GM19240 (cell line): ENCODE data around the gene PHF12.
"Not testable (repeated sequence)": the region's sequence is repeated elsewhere in the genome, so short reads cannot be mapped to it uniquely, and the experiment has no call there.

Source experiments
- DNase-seq: peaks from one replicate; pipeline ENCODE4 v3.0.0; 2011; ENCODE audit warnings: low spot score; ENCODE audit not compliant: insufficient read length

PHF12 gene

DNA sequence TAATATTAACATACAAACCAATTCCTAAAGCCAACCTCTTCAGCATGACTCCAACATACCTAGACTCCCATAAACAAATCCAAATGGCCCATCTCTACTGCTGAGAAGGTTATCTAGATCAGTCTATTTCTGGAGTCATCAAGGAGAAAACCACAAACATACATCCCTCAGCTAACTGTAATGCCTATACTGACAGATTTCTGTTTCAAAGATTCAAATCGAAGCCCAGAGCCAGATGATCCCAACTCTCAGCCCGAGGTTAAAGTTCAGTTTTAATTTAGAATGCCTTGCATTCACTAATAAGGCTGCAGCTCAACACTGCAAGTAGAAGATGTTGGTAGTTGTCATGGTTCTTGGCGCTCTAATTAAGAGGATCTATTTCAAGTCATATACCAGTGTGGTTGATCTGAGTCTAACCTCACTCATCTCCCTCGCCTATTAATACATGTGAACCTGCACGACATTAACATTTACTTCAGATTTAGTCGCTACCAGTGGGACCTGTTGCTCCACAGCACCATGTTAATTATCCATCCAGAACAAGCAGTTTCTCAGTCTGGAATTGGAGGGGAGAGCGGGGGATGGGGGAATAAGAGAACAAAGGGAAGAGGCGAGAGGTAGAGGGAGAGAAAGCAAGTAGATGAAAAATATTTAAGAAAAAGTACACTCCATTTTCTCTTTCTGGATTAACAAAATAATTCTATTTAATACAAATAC, 15.4 kb downstream of the PHF12 start:
- DNase-seq: no peak

- not testable (repeated sequence) for DNase-seq
Measured at GRCh38 chr17:28934508-28934907, 16.8 kb downstream of the PHF12 start.

- DNase-seq: no peak
Measured at GRCh38 chr17:28929787-28930186, 21.5 kb downstream of the PHF12 start.

DNA sequence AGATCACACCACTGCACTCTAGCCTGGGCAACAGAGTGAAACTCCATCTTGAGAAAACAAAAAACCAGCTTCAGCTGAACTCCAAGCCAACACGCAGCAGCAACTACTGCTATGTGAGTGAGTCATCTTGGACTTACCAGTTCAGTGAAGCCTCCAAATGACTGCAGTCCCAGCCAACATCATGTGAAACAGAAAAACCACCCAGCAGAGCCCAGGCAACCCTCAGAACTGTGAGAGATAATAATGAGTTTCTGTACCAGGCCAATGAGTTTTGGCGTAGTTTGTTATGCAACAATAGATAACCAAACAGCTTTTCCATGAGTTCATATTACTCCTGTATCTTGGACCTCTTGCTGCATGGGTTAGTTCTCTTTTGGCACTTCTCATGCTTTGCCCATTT, 23.3 kb downstream of the PHF12 start:
- no peak for DNase-seq

- no peak for DNase-seq
Measured at GRCh38 chr17:28926786-28927185, 24.5 kb downstream of the PHF12 start.

DNA sequence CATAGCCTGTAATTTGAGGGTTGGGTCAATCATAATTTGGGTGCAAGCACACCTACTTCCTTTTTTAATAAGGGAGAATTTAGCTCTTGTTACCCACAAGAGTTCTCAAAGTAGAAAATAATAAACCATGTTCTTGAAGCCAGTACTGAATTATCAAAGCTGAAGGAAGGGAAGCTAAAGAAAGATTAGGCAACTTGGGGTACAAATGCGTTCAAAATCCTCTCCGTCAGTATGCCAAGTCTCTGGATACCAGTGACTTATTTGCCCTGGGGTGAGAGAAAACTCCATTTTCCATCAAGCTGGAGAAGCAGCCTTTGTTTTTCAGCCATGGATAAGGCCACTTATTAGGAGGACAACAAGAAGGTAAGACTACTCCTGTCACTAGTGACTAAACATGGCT, 25.0 kb downstream of the PHF12 start:
- DNase-seq: no peak

DNA sequence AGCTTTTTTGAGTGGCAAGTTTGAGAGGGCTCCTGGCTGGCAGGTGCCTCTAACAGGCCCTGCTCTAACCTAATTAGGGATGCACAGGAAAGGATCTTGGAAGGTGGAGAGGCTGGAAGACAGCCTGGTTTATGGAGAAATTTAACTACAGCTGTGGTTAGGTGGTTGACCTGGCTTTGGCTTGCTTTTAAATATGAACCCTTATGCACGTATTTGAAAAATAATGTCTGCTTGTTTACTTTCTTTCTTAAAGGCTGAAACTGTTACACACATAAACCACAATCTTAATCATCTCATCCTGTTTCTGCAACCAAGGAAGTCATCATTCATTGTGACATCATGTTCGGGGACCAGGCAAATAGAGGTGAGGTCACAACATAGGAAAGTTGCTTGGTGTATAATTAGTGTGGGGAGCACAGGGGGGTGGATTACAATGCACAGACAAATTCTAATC, 25.4 kb downstream of the PHF12 start:
- DNase-seq: no peak

DNA sequence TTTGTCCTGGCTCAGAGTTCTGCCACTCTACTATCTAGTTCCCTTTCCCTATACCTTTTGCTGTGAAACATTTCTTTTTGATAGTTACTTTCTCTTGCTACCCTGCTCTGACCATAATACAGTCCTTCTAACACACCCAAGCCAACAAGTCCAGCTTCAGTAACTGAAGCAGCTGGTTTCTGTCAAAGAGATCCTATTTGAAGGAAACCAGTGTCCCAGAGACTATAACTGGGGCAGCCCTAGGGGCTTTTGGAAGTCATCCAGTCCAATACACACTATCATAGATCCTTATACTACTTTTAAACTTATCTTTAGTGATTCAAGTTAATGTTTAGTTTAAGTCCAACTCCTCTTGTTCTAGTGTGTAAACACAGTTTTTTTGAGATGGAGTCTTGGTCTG, 31.1 kb downstream of the PHF12 start:
- no peak for DNase-seq

DNA sequence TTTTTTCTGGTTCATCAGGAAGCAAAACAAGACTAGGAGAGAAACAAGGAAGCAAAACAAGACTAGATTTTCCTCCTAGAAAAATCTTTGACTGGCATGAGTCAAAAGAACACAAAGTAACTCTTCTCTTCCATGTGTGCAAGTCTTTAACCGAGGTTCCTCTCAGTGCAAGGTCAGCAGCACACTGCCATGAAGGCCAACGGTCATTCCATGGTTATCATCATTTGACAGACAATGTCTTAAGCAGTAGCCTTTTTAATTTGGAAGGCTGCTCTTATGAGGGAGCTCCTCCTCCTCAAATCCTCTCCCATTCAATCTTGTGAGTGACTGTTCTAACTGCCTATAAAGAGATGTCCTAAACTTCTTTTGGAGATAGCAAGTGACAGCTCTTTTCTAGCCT, 33.0 kb downstream of the PHF12 start:
- no peak for DNase-seq

DNA sequence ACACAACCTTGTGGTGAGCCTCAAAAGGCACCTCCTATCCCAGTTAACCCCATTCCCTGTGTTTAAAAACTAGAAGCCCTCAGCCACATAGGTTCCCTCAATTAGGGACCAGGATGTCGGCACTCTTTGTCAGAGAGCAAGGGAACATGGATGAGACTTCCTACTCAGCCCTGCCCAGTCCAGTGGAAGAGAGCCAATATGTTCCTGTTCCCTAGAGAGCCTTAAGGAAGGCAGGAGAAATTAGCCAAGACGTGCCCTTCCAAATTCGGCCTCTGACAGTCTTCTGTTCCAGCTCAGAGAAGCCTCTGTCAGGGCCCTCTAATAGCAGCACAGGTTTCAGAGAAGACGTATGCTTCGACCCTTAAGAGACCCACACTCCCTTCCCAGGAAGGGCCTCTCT, 33.9 kb downstream of the PHF12 start:
- no peak for DNase-seq

GRCh38 chr17:28917029-28917428, 34.3 kb downstream of the PHF12 start:
- DNase-seq: no peak

GRCh38 chr17:28916302-28916934, 34.9 kb downstream of the PHF12 start:
- DNase-seq: no peak

DNA sequence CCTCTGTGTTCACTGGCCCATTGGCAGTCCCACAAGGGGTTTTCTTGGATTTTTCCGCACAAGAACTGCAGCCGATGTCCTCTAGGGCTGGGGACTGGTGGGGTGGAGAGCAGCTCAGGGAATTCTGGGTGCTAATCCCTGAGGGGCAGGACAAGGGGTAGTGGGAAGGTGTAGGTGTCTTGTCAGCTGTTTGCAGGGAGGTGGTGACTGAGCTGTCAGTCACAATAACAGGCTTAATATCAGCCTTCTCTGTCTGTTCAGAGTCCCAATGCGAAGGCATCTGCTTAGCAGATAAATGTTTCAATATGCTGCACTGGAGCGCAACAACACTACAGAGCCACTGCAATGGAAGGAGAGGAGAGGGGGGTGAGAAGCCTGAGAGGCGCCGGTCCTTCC, 38.4 kb downstream of the PHF12 start:
- DNase-seq: no peak

DNA sequence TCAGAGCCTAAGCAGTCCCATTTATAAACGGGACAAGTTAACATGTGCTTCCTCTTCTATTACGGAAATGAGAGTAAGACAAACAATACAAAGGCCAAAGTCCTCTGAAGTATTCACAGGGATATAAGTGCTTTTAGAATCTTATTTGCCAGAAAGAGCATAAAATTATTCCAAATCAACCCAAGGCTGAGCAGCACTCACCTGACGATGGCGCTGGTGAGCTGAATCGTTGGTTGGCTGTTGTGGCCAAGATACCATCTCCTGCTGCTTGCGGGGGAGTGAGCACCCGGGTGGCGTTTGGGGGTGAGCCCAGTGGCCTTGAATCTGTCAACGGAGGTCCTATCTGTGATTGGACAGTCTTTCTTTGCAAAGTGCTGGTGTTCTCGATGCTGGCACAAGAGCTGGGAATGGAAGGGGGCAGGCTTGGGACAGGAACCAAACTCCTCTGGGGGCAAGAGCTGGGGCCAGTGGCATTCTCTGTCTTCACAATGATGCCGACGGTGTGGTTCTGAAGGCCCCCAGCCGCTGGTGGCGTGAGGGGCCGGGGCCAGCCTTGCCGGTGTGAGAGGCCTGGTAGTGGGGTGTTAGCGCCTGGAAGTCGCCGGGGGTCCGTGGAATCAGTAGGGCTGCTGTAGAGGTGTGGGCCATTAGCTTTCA, 38.9 kb downstream of the PHF12 start:
- DNase-seq: no peak

- no peak for DNase-seq
Measured at GRCh38 chr17:28911411-28912045, 39.8 kb downstream of the PHF12 start.

DNA sequence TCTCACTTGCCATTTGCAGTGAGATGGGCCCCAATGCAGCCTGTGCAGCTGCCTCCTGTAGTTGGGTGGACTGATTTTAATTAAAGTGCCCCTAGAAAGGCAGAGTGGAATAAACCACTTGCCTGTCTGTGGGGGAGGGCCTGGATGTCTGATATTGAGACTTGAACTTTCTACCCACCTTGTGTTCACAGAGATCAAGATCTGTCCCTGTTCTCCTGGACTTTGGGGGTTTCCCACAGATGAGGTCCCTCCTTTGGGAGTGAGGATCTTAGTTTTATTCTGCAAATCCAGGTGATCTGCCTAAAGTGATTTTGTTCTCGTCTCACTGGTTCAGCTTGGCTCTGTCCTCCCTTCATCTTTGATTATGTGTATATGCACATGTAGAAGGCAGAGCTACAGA, 40.8 kb downstream of the PHF12 start:
- DNase-seq: no peak

DNA sequence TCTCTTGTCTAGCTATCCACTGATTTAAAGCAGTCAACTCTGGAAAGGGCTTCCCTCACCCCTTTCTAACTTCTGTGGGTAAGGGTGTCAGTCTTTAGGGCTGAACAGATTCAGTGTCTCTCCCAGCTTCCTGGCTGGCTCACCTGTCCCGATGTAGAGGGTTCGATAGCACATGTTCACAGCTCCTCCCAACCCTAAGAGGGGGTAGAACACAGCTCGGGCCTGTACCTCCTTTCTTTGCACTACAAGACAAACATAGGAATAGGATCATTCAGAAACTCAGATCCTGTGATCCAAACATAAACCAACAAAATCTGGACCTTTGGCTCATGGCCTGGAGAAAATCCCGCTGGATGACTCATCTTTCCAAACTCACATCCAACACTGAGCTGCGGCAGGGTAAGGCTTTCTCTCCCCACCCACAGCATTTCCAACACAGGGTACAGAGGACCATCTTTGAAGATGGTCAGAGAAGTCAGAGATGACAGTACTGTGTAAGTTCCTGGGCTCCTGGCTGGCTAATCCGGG, 42.6 kb downstream of the PHF12 start:
- no peak for DNase-seq

- no peak for DNase-seq
Measured at GRCh38 chr17:28907709-28908475, 43.4 kb downstream of the PHF12 start.

- no peak for DNase-seq
Measured at GRCh38 chr17:28906706-28907438, 44.4 kb downstream of the PHF12 start.

- DNase-seq: no peak
Measured at GRCh38 chr17:28906276-28906675, 45.0 kb downstream of the PHF12 start.

DNA sequence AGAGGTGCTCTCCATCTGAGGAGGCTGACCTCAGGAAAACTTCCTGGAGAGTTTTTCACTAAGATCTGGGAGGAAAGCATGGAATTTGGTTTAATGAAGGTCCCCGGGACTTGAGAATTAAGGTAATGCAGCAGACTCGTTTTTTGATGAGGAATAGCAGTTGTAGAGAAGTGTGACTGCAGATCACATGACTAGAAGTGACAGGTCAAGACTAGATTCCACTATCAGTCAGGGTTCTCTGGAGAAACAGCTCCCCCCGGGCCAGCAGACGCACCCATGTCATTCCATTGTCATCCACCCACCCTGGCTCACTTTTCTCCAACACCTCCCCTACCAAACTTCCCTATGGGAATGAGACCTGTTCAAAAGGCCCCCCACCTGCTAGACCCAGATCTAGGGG, 46.5 kb downstream of the PHF12 start:
- DNase-seq: no peak
